WTC11 (cell line): ENCODE results near the gene LAMA2. TPM values are rescaled to one million over a fixed set of nuclear protein-coding genes. Genes with fewer than 3 reads are reported as not detected.

ENCODE experiments used
- ATAC-seq: fragments of 200-7000 bp; cut with Tn5 transposase; 2 replicates; pipeline ENCODE4 v1.10.0; 2021; ENCODE audit warnings: mild to moderate bottlenecking, moderate library complexity
- CTCF ChIA-PET: fragments of 300-600 bp; sonication (Branson Sonifier 250); formaldehyde crosslinking; loops from one replicate; lab custom pipeline; 2021; ENCODE audit warnings: antibody characterized with exemption; lab: Charles Lee
- POLR2A ChIA-PET: fragments of 350-600 bp; sonication (Branson Sonifier 250); formaldehyde crosslinking; loops from one replicate; lab custom pipeline; 2021; ENCODE audit warnings: antibody characterized with exemption; lab: Charles Lee
- DNase-seq: peaks from one replicate; pipeline ENCODE4 v3.0.0; 2021; ENCODE audit warnings: low spot score
- H3K27ac Mint-ChIP-seq: 2 replicates; pipeline ENCODE4 v1.8.0; 2021; ENCODE audit warnings: mixed read lengths
- H3K27me3 Mint-ChIP-seq: 2 replicates; pipeline ENCODE4 v1.8.0; 2021; ENCODE audit warnings: low read depth, mild to moderate bottlenecking, moderate library complexity, mixed read lengths
- H3K36me3 Mint-ChIP-seq: 2 replicates; pipeline ENCODE4 v1.8.0; 2021; ENCODE audit warnings: mixed read lengths
- H3K4me1 Mint-ChIP-seq: 2 replicates; pipeline ENCODE4 v1.8.0; 2022; ENCODE audit warnings: mixed read lengths
- H3K4me3 Mint-ChIP-seq: 2 replicates; pipeline ENCODE4 v1.8.0; 2021; ENCODE audit warnings: mild to moderate bottlenecking, moderate library complexity, mixed read lengths
- H3K9me3 Mint-ChIP-seq: 2 replicates; pipeline ENCODE4 v1.8.0; 2021; ENCODE audit warnings: mixed read lengths
- ATF1 ChIP-seq: sonication (generic); formaldehyde crosslinking; IDR thresholded peaks from 2 replicates; pipeline ENCODE4 v1.8.1; 2023; ENCODE audit warnings: mild to moderate bottlenecking, moderate library complexity, missing genetic modification reagents
- CBFB ChIP-seq: sonication (generic); formaldehyde crosslinking; IDR thresholded peaks from 2 replicates; pipeline ENCODE4 v1.8.1; 2022; ENCODE audit warnings: mild to moderate bottlenecking, low read depth, missing genetic modification reagents
- ELF4 ChIP-seq: sonication (generic); formaldehyde crosslinking; IDR thresholded peaks from 2 replicates; pipeline ENCODE4 v1.8.1; 2022; ENCODE audit warnings: low read depth, mild to moderate bottlenecking, moderate library complexity, missing genetic modification reagents
- FOXP1 ChIP-seq: sonication (generic); formaldehyde crosslinking; IDR thresholded peaks from 2 replicates; pipeline ENCODE4 v1.8.0; 2022; ENCODE audit warnings: missing genetic modification reagents, mild to moderate bottlenecking, moderate library complexity, borderline replicate concordance
- IRF2 ChIP-seq: sonication (generic); formaldehyde crosslinking; IDR thresholded peaks from 2 replicates; pipeline ENCODE4 v1.8.0; 2022; ENCODE audit warnings: low read depth, missing genetic modification reagents, borderline replicate concordance
- JUN ChIP-seq: sonication (generic); formaldehyde crosslinking; IDR thresholded peaks from 2 replicates; pipeline ENCODE4 v1.8.0; 2023; ENCODE audit warnings: mild to moderate bottlenecking, missing genetic modification reagents
- NFE2L1 ChIP-seq: sonication (generic); formaldehyde crosslinking; IDR thresholded peaks from 2 replicates; pipeline ENCODE4 v1.8.1; 2023; ENCODE audit warnings: missing genetic modification reagents
- NR3C1 ChIP-seq: sonication (generic); formaldehyde crosslinking; conservative IDR thresholded peaks from 2 replicates; pipeline ENCODE4 v1.8.1; 2023; ENCODE audit warnings: low read depth, mild to moderate bottlenecking, missing genetic modification reagents
- SP1 ChIP-seq: sonication (generic); formaldehyde crosslinking; conservative IDR thresholded peaks from 2 replicates; pipeline ENCODE4 v1.8.1; 2022; ENCODE audit warnings: missing genetic modification reagents
- ZNF263 ChIP-seq: sonication (generic); formaldehyde crosslinking; IDR thresholded peaks from 2 replicates; pipeline ENCODE4 v1.8.1; 2022; ENCODE audit warnings: low read depth, mild to moderate bottlenecking, moderate library complexity, missing genetic modification reagents
- ZNF281 ChIP-seq: sonication (generic); formaldehyde crosslinking; IDR thresholded peaks from 2 replicates; pipeline ENCODE4 v1.8.0; 2023; ENCODE audit warnings: mild to moderate bottlenecking, missing genetic modification reagents
- total RNA-seq: library from RNA; stranded (reverse); gene quantifications from 3 replicates; pipeline ENCODE4 v1.2.3, GENCODE V29; 2021
- TF ChIP-seq, protein P1 (sequence below): fragments of 250-450 bp; sonication (Bioruptor Pico); conservative IDR thresholded peaks from 2 replicates; pipeline ENCODE4 v1.9.0; 2021; ENCODE audit warnings: mild to moderate bottlenecking
- TF ChIP-seq, protein P2 (sequence below): sonication (generic); formaldehyde crosslinking; conservative IDR thresholded peaks from 2 replicates; pipeline ENCODE4 v1.8.1; 2022; ENCODE audit warnings: mild to moderate bottlenecking, missing genetic modification reagents
- TF ChIP-seq, protein P3 (sequence below): sonication (generic); formaldehyde crosslinking; IDR thresholded peaks from 2 replicates; pipeline ENCODE4 v1.8.1; 2023; ENCODE audit warnings: mild to moderate bottlenecking, moderate library complexity, missing genetic modification reagents
- TF ChIP-seq, protein P4 (sequence below): sonication (generic); formaldehyde crosslinking; IDR thresholded peaks from 2 replicates; pipeline ENCODE4 v1.8.1; 2022; ENCODE audit warnings: mild to moderate bottlenecking, missing genetic modification reagents, moderate library complexity, borderline replicate concordance
- TF ChIP-seq, protein P5 (sequence below): fragments of 250-450 bp; sonication (Bioruptor Pico); IDR thresholded peaks from 2 replicates; pipeline ENCODE4 v1.9.0; 2021; ENCODE audit warnings: moderate library complexity, mild to moderate bottlenecking, inconsistent platforms, borderline replicate concordance
- TF ChIP-seq, protein P6 (sequence below): sonication (generic); formaldehyde crosslinking; IDR thresholded peaks from 2 replicates; pipeline ENCODE4 v1.8.0; 2022; ENCODE audit warnings: mild to moderate bottlenecking, missing genetic modification reagents
- TF ChIP-seq, protein P7 (sequence below): sonication (generic); formaldehyde crosslinking; IDR thresholded peaks from 2 replicates; pipeline ENCODE4 v1.8.1; 2022; ENCODE audit warnings: low read depth, mild to moderate bottlenecking, moderate library complexity, missing genetic modification reagents, borderline replicate concordance

Gene LAMA2
- total RNA-seq, 1 experiment from 2014 or later: 6.6 TPM

- TF ChIP-seq CBFB (CRISPR knock-in tag) (no peak), NR3C1 (CRISPR knock-in tag) (no peak), ZNF263 (no peak), JUN (CRISPR knock-in tag) (no peak), SP1 (CRISPR knock-in tag) (no peak), NFE2L1 (CRISPR knock-in tag) (no peak), ZNF281 (CRISPR knock-in tag) (no peak)
- TF ChIP-seq, protein P1, sequence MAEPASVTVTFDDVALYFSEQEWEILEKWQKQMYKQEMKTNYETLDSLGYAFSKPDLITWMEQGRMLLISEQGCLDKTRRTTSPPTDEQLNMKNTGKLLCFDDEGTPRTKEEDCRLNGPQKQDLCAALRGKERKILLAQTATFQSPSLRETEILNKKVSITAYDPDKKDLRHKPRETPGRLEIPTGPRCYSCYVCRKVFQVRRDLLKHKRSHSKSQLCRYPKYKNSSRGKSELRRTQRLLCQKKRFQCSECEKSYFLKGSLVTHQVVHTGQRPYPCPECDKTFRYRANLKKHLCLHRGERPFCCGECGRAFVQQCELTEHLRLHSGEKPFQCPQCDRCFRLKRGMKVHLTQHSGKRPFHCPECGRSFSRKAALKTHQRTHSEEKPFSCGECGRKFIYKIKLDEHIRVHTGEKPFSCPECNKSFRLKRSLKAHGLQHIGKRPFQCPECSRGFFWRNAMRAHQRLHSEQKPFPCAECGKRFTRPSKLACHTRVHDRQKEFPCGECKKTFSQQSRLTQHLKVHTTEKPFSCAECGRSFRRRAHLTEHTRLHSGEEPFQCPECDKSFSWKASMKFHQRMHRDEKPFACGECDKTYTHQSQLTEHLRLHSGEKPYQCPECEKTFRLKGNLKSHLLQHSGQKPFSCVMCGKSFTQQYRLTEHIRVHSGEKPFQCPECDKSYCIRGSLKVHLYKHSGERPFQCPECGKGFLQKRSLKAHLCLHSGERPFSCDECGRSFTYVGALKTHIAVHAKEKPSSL (CRISPR knock-in tag): no peak
Observed at GRCh38 chr6:128892079-128892478, 9.1 kb downstream of the LAMA2 start (continued).

DNA sequence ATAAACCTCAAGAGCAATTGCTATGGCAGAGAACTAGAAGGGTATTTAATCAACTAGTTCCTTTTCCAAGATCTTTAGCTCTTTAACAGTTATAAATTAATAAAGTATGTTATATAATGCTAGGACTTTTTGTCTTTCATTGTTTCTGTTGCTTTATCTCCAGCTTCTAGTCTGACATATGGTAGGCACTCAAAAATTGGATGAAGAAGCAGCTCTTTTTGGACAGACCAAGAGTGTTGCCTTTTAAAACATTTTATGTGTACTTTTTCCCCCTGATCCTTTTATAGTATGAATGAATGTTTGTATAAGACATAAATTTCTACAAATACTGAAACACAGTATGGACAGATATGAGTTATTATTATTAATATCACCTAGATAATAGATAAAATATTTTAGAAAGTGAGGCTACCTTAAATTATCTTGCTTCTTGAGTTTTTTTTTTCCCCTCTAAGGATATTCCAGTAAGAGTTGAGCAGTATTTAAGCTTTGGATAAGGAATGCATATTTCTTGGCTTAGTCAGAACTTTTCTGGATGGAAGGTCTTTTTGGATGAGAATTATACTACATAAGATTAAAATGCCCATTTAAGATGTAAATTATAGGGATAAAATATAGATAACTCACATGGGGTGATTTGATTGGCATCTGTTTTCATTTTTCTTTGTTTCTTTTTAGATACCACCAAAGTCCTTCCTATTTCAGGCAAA is 16.6 kb downstream of the LAMA2 start:
- Mint-ChIP-seq H3K27ac (no peak overlapping the region), H3K9me3 (peaks cover 3% of the 10 kb centered on the region), H3K36me3 (no peaks in the 10 kb centered on the region), H3K4me3 (no peak overlapping the region), H3K4me1 (peaks cover 4% of the 10 kb centered on the region), H3K27me3 (no peaks in the 10 kb centered on the region)
- no peak for ATAC-seq
- CTCF ChIA-PET: no interaction called here
- DNase-seq: no peak
- POLR2A ChIA-PET: no interaction called here
- TF ChIP-seq FOXP1 (CRISPR knock-in tag) (no peak), IRF2 (CRISPR knock-in tag) (no peak), ATF1 (CRISPR knock-in tag) (no peak), ELF4 (no peak)
- TF ChIP-seq, protein P2, sequence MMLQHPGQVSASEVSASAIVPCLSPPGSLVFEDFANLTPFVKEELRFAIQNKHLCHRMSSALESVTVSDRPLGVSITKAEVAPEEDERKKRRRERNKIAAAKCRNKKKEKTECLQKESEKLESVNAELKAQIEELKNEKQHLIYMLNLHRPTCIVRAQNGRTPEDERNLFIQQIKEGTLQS (CRISPR knock-in tag): no peak
- TF ChIP-seq, protein P3, sequence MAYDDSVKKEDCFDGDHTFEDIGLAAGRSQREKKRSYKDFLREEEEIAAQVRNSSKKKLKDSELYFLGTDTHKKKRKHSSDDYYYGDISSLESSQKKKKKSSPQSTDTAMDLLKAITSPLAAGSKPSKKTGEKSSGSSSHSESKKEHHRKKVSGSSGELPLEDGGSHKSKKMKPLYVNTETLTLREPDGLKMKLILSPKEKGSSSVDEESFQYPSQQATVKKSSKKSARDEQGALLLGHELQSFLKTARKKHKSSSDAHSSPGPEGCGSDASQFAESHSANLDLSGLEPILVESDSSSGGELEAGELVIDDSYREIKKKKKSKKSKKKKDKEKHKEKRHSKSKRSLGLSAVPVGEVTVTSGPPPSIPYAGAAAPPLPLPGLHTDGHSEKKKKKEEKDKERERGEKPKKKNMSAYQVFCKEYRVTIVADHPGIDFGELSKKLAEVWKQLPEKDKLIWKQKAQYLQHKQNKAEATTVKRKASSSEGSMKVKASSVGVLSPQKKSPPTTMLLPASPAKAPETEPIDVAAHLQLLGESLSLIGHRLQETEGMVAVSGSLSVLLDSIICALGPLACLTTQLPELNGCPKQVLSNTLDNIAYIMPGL (CRISPR knock-in tag): no peak

- Mint-ChIP-seq H3K4me3 (no peak overlapping the region), H3K9me3 (peaks cover 3% of the 10 kb centered on the region; the same call in 1 of the 2 replicates), H3K27ac (no peak overlapping the region), H3K36me3 (peaks cover 2% of the 10 kb centered on the region; the same call in 1 of the 2 replicates), H3K4me1 (peaks cover 4% of the 10 kb centered on the region), H3K27me3 (no peaks in the 10 kb centered on the region)
- DNase-seq: no peak
- no peak for ATAC-seq
- ChIA-PET CTCF (no interaction called here), POLR2A (interaction anchor here (0.8 kb wide), 1 partner anchor 21 kb away, joined by 3 read pairs; the partner anchor contains the start of gene LAMA2)
- TF ChIP-seq, protein P4, sequence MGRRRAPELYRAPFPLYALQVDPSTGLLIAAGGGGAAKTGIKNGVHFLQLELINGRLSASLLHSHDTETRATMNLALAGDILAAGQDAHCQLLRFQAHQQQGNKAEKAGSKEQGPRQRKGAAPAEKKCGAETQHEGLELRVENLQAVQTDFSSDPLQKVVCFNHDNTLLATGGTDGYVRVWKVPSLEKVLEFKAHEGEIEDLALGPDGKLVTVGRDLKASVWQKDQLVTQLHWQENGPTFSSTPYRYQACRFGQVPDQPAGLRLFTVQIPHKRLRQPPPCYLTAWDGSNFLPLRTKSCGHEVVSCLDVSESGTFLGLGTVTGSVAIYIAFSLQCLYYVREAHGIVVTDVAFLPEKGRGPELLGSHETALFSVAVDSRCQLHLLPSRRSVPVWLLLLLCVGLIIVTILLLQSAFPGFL (CRISPR knock-in tag): no peak
- TF ChIP-seq, protein P5, sequence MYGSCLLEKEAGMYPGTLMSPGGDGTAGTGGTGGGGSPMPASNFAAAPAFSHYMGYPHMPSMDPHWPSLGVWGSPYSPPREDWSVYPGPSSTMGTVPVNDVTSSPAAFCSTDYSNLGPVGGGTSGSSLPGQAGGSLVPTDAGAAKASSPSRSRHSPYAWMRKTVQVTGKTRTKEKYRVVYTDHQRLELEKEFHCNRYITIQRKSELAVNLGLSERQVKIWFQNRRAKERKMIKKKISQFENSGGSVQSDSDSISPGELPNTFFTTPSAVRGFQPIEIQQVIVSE (CRISPR knock-in tag): no peak
- TF ChIP-seq, protein P6, sequence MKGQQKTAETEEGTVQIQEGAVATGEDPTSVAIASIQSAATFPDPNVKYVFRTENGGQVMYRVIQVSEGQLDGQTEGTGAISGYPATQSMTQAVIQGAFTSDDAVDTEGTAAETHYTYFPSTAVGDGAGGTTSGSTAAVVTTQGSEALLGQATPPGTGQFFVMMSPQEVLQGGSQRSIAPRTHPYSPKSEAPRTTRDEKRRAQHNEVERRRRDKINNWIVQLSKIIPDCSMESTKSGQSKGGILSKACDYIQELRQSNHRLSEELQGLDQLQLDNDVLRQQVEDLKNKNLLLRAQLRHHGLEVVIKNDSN (CRISPR knock-in tag): no peak
- TF ChIP-seq, protein P7, sequence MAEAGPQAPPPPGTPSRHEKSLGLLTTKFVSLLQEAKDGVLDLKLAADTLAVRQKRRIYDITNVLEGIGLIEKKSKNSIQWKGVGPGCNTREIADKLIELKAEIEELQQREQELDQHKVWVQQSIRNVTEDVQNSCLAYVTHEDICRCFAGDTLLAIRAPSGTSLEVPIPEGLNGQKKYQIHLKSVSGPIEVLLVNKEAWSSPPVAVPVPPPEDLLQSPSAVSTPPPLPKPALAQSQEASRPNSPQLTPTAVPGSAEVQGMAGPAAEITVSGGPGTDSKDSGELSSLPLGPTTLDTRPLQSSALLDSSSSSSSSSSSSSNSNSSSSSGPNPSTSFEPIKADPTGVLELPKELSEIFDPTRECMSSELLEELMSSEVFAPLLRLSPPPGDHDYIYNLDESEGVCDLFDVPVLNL: no peak
Observed at GRCh38 chr6:128903715-128904114, 20.8 kb downstream of the LAMA2 start.
